GM12801 (cell line): ENCODE measurements around the gene SRD5A3.

ENCODE experiments used
- CTCF ChIP-seq: IDR thresholded peaks from one replicate; pipeline ENCODE4 v1.5.1; 2011; ENCODE audit warnings: control low read depth; ENCODE audit not compliant: insufficient read length; ENCODE audit errors: extremely low read depth

Gene SRD5A3

GRCh38 chr4:55336138-55337034 is 9.7 kb upstream of the SRD5A3 start:
- TF ChIP-seq CTCF: no peak

GRCh38 chr4:55337944-55338343 is 8.1 kb upstream of the SRD5A3 start:
- TF ChIP-seq CTCF: no peak

GRCh38 chr4:55338486-55338885 is 7.6 kb upstream of the SRD5A3 start:
- no peak for TF ChIP-seq CTCF

- TF ChIP-seq CTCF: no peak
Observed at GRCh38 chr4:55340266-55340665, 5.8 kb upstream of the SRD5A3 start.

- TF ChIP-seq CTCF: no peak
Observed at GRCh38 chr4:55343887-55344286, 2.2 kb upstream of the SRD5A3 start.

- TF ChIP-seq CTCF: no peak
Observed at GRCh38 chr4:55345054-55345453, 988 bp upstream of the SRD5A3 start.

GRCh38 chr4:55346851-55347255 is 811 bp downstream of the SRD5A3 start:
- no peak for TF ChIP-seq CTCF
